ENCODE data around the gene ANGPTL2.

- TF ChIP-seq CTCF (IDR thresholded peaks at IDR 0.05) (no peak), POLR2AphosphoS5 (IDR thresholded peaks at IDR 0.05; ENCODE audit: low read depth, low read length) (no peak), REST (IDR thresholded peaks at IDR 0.05; ENCODE audit: insufficient read depth in 1 of 2, low read depth in 2 of 2, low read length in 1 of 2) (no peak), TCF7L2 (IDR thresholded peaks at IDR 0.05; ENCODE audit: low read depth, low read length) (no peak), SIN3A (IDR thresholded peaks at IDR 0.05; ENCODE audit: borderline replicate concordance, insufficient read depth, low read depth, low read length) (no peak)
Measured at GRCh38 chr9:127078988-127079387, 43.4 kb downstream of the ANGPTL2 start.

All from Panc1 (cell line).